ENCODE results near the gene TENT4A. TPM values are rescaled to one million over a fixed set of nuclear protein-coding genes. Genes with fewer than 3 reads are reported as not detected.

TENT4A gene
- total and polyA plus RNA-seq, 2 donors, result 8.4 to 18.7 TPM

GRCh38 chr5:6730807-6731206 is 17.6 kb downstream of the TENT4A start:
- WGBS, result 97% methylated on average over 3 of the region's 3 CpGs
- H3K4me3 ChIP-seq (ENCODE audit: low read length in 2 of 2), result no peak overlapping the region
- H3K27ac ChIP-seq (ENCODE audit: low read depth in 1 of 2, low read length in 1 of 2), result no peak overlapping the region
- H3K9me3 ChIP-seq (ENCODE audit: control insufficient read depth in 2 of 2, insufficient read depth in 1 of 2, low read length in 1 of 2), result no peaks in the 10 kb centered on the region
- no peak for DNase-seq (ENCODE audit: low read depth in 6 of 9, low spot score in 9 of 9)
- peaks cover 35 to 62% of the 10 kb centered on the region in 2 donors for H3K4me1 ChIP-seq (ENCODE audit: control insufficient read depth in 2 of 2, insufficient read depth in 2 of 2, low read length in 2 of 2)
- no peaks in the 10 kb centered on the region for H3K27me3 ChIP-seq (ENCODE audit: control insufficient read depth in 2 of 2, insufficient read depth in 1 of 2, low read length in 1 of 2)
- H3K36me3 ChIP-seq (ENCODE audit: control insufficient read depth in 2 of 2, insufficient read depth in 2 of 2, low read length in 1 of 2), result peaks cover 12 to 19% of the 10 kb centered on the region in 2 donors

GRCh38 chr5:6731465-6732237 is 18.4 kb downstream of the TENT4A start:
- Histone ChIP-seq H3K4me3 (ENCODE audit: low read length in 2 of 2) (no peak overlapping the region), H3K27ac (ENCODE audit: low read depth in 1 of 2, low read length in 1 of 2) (peak overlapping the region in 1 of 2 donors; percentile 43), H3K27me3 (ENCODE audit: control insufficient read depth in 2 of 2, insufficient read depth in 1 of 2, low read length in 1 of 2) (no peaks in the 10 kb centered on the region), H3K4me1 (ENCODE audit: control insufficient read depth in 2 of 2, insufficient read depth in 2 of 2, low read length in 2 of 2) (peaks cover 35 to 53% of the 10 kb centered on the region in 2 donors), H3K36me3 (ENCODE audit: control insufficient read depth in 2 of 2, insufficient read depth in 2 of 2, low read length in 1 of 2) (peaks cover 5 to 16% of the 10 kb centered on the region in 2 donors), H3K9me3 (ENCODE audit: control insufficient read depth in 2 of 2, insufficient read depth in 1 of 2, low read length in 1 of 2) (no peaks in the 10 kb centered on the region)
- peak in 1 of 9 donors; percentile 40 for DNase-seq (ENCODE audit: low read depth in 6 of 9, low spot score in 9 of 9)
- 84% methylated on average over 7 of the region's 7 CpGs for whole genome bisulfite sequencing

GRCh38 chr5:6732634-6733410 is 19.6 kb downstream of the TENT4A start:
- 90% methylated on average over 13 of the region's 13 CpGs for WGBS
- H3K36me3 ChIP-seq (ENCODE audit: control insufficient read depth in 2 of 2, insufficient read depth in 2 of 2, low read length in 1 of 2), result peaks cover 12 to 21% of the 10 kb centered on the region in 2 donors
- H3K4me1 ChIP-seq (ENCODE audit: control insufficient read depth in 2 of 2, insufficient read depth in 2 of 2, low read length in 2 of 2), result peaks cover 31 to 42% of the 10 kb centered on the region in 2 donors
- H3K9me3 ChIP-seq (ENCODE audit: control insufficient read depth in 2 of 2, insufficient read depth in 1 of 2, low read length in 1 of 2), result no peaks in the 10 kb centered on the region
- no peak overlapping the region for H3K27ac ChIP-seq (ENCODE audit: low read depth in 1 of 2, low read length in 1 of 2)
- no peak for DNase-seq (ENCODE audit: low read depth in 6 of 9, low spot score in 9 of 9)
- H3K4me3 ChIP-seq (ENCODE audit: low read length in 2 of 2), result no peak overlapping the region
- H3K27me3 ChIP-seq (ENCODE audit: control insufficient read depth in 2 of 2, insufficient read depth in 1 of 2, low read length in 1 of 2), result no peaks in the 10 kb centered on the region

- DNase-seq (ENCODE audit: low read depth in 6 of 9, low spot score in 9 of 9), result no peak
- 91% methylated on average over 21 of the region's 21 CpGs for WGBS
- Histone ChIP-seq H3K9me3 (ENCODE audit: control insufficient read depth in 2 of 2, insufficient read depth in 1 of 2, low read length in 1 of 2) (no peaks in the 10 kb centered on the region), H3K4me1 (ENCODE audit: control insufficient read depth in 2 of 2, insufficient read depth in 2 of 2, low read length in 2 of 2) (peaks cover 24 to 34% of the 10 kb centered on the region in 2 donors), H3K27ac (ENCODE audit: low read depth in 1 of 2, low read length in 1 of 2) (no peak overlapping the region), H3K4me3 (ENCODE audit: low read length in 2 of 2) (no peak overlapping the region), H3K36me3 (ENCODE audit: control insufficient read depth in 2 of 2, insufficient read depth in 2 of 2, low read length in 1 of 2) (peaks cover 20 to 27% of the 10 kb centered on the region in 2 donors), H3K27me3 (ENCODE audit: control insufficient read depth in 2 of 2, insufficient read depth in 1 of 2, low read length in 1 of 2) (no peaks in the 10 kb centered on the region)
Measured at GRCh38 chr5:6733411-6734242, 20.4 kb downstream of the TENT4A start.

- no peaks in the 10 kb centered on the region for H3K9me3 ChIP-seq (ENCODE audit: control insufficient read depth in 2 of 2, insufficient read depth in 1 of 2, low read length in 1 of 2)
- H3K27me3 ChIP-seq (ENCODE audit: control insufficient read depth in 2 of 2, insufficient read depth in 1 of 2, low read length in 1 of 2), result no peaks in the 10 kb centered on the region
- 96% methylated on average over 11 of the region's 11 CpGs for WGBS
- peaks cover 20 to 29% of the 10 kb centered on the region in 2 donors for H3K4me1 ChIP-seq (ENCODE audit: control insufficient read depth in 2 of 2, insufficient read depth in 2 of 2, low read length in 2 of 2)
- H3K27ac ChIP-seq (ENCODE audit: low read depth in 1 of 2, low read length in 1 of 2), result no peak overlapping the region
- no peak for DNase-seq (ENCODE audit: low read depth in 6 of 9, low spot score in 9 of 9)
- no peak overlapping the region for H3K4me3 ChIP-seq (ENCODE audit: low read length in 2 of 2)
- H3K36me3 ChIP-seq (ENCODE audit: control insufficient read depth in 2 of 2, insufficient read depth in 2 of 2, low read length in 1 of 2), result peaks cover 25 to 32% of the 10 kb centered on the region in 2 donors
Measured at GRCh38 chr5:6734243-6734700, 21.0 kb downstream of the TENT4A start.

- Histone ChIP-seq H3K27ac (ENCODE audit: low read depth in 1 of 2, low read length in 1 of 2) (no peak overlapping the region), H3K4me1 (ENCODE audit: control insufficient read depth in 2 of 2, insufficient read depth in 2 of 2, low read length in 2 of 2) (peaks cover 15 to 24% of the 10 kb centered on the region in 2 donors)
- 94% methylated on average over 5 of the region's 5 CpGs for WGBS
Measured at GRCh38 chr5:6734781-6735180, 21.5 kb downstream of the TENT4A start.

GRCh38 chr5:6736106-6736505 is 22.9 kb downstream of the TENT4A start:
- no peak for DNase-seq (ENCODE audit: low read depth in 6 of 9, low spot score in 9 of 9)
- H3K36me3 ChIP-seq (ENCODE audit: control insufficient read depth in 2 of 2, insufficient read depth in 2 of 2, low read length in 1 of 2), result peaks cover 43 to 45% of the 10 kb centered on the region in 2 donors
- no peak overlapping the region for H3K27ac ChIP-seq (ENCODE audit: low read depth in 1 of 2, low read length in 1 of 2)
- 98% methylated on average over 7 of the region's 7 CpGs for WGBS
- no peaks in the 10 kb centered on the region for H3K9me3 ChIP-seq (ENCODE audit: control insufficient read depth in 2 of 2, insufficient read depth in 1 of 2, low read length in 1 of 2)
- no peaks in the 10 kb centered on the region for H3K27me3 ChIP-seq (ENCODE audit: control insufficient read depth in 2 of 2, insufficient read depth in 1 of 2, low read length in 1 of 2)
- H3K4me1 ChIP-seq (ENCODE audit: control insufficient read depth in 2 of 2, insufficient read depth in 2 of 2, low read length in 2 of 2), result peaks cover 7 to 16% of the 10 kb centered on the region in 2 donors
- no peak overlapping the region for H3K4me3 ChIP-seq (ENCODE audit: low read length in 2 of 2)

More at GRCh38 chr5:6734781-6735180, 21.5 kb downstream of the TENT4A start:
- no peak for DNase-seq (ENCODE audit: low read depth in 6 of 9, low spot score in 9 of 9)
- Histone ChIP-seq H3K4me3 (ENCODE audit: low read length in 2 of 2) (no peak overlapping the region), H3K9me3 (ENCODE audit: control insufficient read depth in 2 of 2, insufficient read depth in 1 of 2, low read length in 1 of 2) (no peaks in the 10 kb centered on the region), H3K27me3 (ENCODE audit: control insufficient read depth in 2 of 2, insufficient read depth in 1 of 2, low read length in 1 of 2) (no peaks in the 10 kb centered on the region), H3K36me3 (ENCODE audit: control insufficient read depth in 2 of 2, insufficient read depth in 2 of 2, low read length in 1 of 2) (peaks cover 30 to 37% of the 10 kb centered on the region in 2 donors)

GRCh38 chr5:6736524-6737042 is 23.4 kb downstream of the TENT4A start:
- Histone ChIP-seq H3K9me3 (ENCODE audit: control insufficient read depth in 2 of 2, insufficient read depth in 1 of 2, low read length in 1 of 2) (no peaks in the 10 kb centered on the region), H3K36me3 (ENCODE audit: control insufficient read depth in 2 of 2, insufficient read depth in 2 of 2, low read length in 1 of 2) (peaks cover 47 to 48% of the 10 kb centered on the region in 2 donors), H3K4me3 (ENCODE audit: low read length in 2 of 2) (no peak overlapping the region), H3K4me1 (ENCODE audit: control insufficient read depth in 2 of 2, insufficient read depth in 2 of 2, low read length in 2 of 2) (peaks cover 3 to 12% of the 10 kb centered on the region in 2 donors), H3K27me3 (ENCODE audit: control insufficient read depth in 2 of 2, insufficient read depth in 1 of 2, low read length in 1 of 2) (no peaks in the 10 kb centered on the region), H3K27ac (ENCODE audit: low read depth in 1 of 2, low read length in 1 of 2) (peak overlapping the region in 1 of 2 donors; percentile 55)
- WGBS, result 92% methylated on average over 9 of the region's 9 CpGs
- no peak for DNase-seq (ENCODE audit: low read depth in 6 of 9, low spot score in 9 of 9)

All from thymus (tissue), 11 donors.